ENCODE results near the gene ATG5.

Gene ATG5

GRCh38 chr6:106167096-106167814, 158.3 kb downstream of the ATG5 start:
- Histone ChIP-seq H3K4me1 (peaks cover 8% of the 10 kb centered on the region; the same call in 1 of the 2 replicates), H3K9me3 (no peaks in the 10 kb centered on the region), H3K36me3 (replicated peaks) (no peaks in the 10 kb centered on the region), H3K27me3 (ENCODE audit: low read depth) (no peaks in the 10 kb centered on the region), H3K4me3 (no peak overlapping the region)
- DNase-seq (ENCODE audit: low spot score in 2 of 2): peak in 1 of 2 experiments; percentile 28
- in situ Hi-C loops (cut with MboI; ENCODE audit: low sequenced_read_pairs): no loop called here

GRCh38 chr6:106165885-106166485, 159.6 kb downstream of the ATG5 start:
- H3K4me3 ChIP-seq: no peak overlapping the region

GRCh38 chr6:106163966-106164877, 161.3 kb downstream of the ATG5 start:
- H3K4me3 ChIP-seq: no peak overlapping the region
- in situ Hi-C loops (cut with MboI; ENCODE audit: low sequenced_read_pairs): no loop called here
- no peaks in the 10 kb centered on the region for H3K9me3 ChIP-seq
- H3K36me3 ChIP-seq (replicated peaks): no peaks in the 10 kb centered on the region
- no peaks in the 10 kb centered on the region for H3K27me3 ChIP-seq (ENCODE audit: low read depth)
- peaks cover 6% of the 10 kb centered on the region; the same call in 1 of the 2 replicates for H3K4me1 ChIP-seq
- no peak for DNase-seq (ENCODE audit: low spot score in 2 of 2)

More at GRCh38 chr6:106165885-106166485, 159.6 kb downstream of the ATG5 start:
- no peaks in the 10 kb centered on the region for H3K9me3 ChIP-seq
- no peaks in the 10 kb centered on the region for H3K27me3 ChIP-seq (ENCODE audit: low read depth)
- DNase-seq (ENCODE audit: low spot score in 2 of 2): no peak
- peaks cover 8% of the 10 kb centered on the region; the same call in 1 of the 2 replicates for H3K4me1 ChIP-seq
- in situ Hi-C loops (cut with MboI; ENCODE audit: low sequenced_read_pairs): no loop called here
- H3K36me3 ChIP-seq (replicated peaks): no peaks in the 10 kb centered on the region

- Histone ChIP-seq H3K27me3 (ENCODE audit: low read depth) (no peaks in the 10 kb centered on the region), H3K36me3 (replicated peaks) (no peaks in the 10 kb centered on the region), H3K9me3 (no peaks in the 10 kb centered on the region), H3K4me1 (peaks cover 6% of the 10 kb centered on the region; the same call in 1 of the 2 replicates), H3K4me3 (no peak overlapping the region)
- in situ Hi-C loops (cut with MboI; ENCODE audit: low sequenced_read_pairs): no loop called here
- DNase-seq (ENCODE audit: low spot score in 2 of 2): no peak
These were observed 162.1 kb downstream of the ATG5 start for GRCh38 chr6:106163446-106163965.

GRCh38 chr6:106162921-106163320, 162.6 kb downstream of the ATG5 start:
- Histone ChIP-seq H3K4me3 (no peak overlapping the region), H3K36me3 (replicated peaks) (no peaks in the 10 kb centered on the region), H3K9me3 (no peaks in the 10 kb centered on the region), H3K27me3 (ENCODE audit: low read depth) (no peaks in the 10 kb centered on the region), H3K4me1 (peaks cover 6% of the 10 kb centered on the region; the same call in 1 of the 2 replicates)
- no peak for DNase-seq (ENCODE audit: low spot score in 2 of 2)
- in situ Hi-C loops (cut with MboI; ENCODE audit: low sequenced_read_pairs): no loop called here

GRCh38 chr6:106161893-106162292, 163.7 kb downstream of the ATG5 start:
- Histone ChIP-seq H3K4me1 (peaks cover 6% of the 10 kb centered on the region; the same call in 1 of the 2 replicates), H3K9me3 (no peaks in the 10 kb centered on the region)

GRCh38 chr6:106161311-106161874, 164.2 kb downstream of the ATG5 start:
- no peaks in the 10 kb centered on the region for H3K27me3 ChIP-seq (ENCODE audit: low read depth)
- H3K4me1 ChIP-seq: peaks cover 2% of the 10 kb centered on the region; the same call in 1 of the 2 replicates
- H3K9me3 ChIP-seq: no peaks in the 10 kb centered on the region
- DNase-seq (ENCODE audit: low spot score in 2 of 2): no peak
- in situ Hi-C loops (cut with MboI; ENCODE audit: low sequenced_read_pairs): no loop called here
- H3K36me3 ChIP-seq (replicated peaks): no peaks in the 10 kb centered on the region
- H3K4me3 ChIP-seq: no peak overlapping the region

More at GRCh38 chr6:106161893-106162292, 163.7 kb downstream of the ATG5 start:
- Histone ChIP-seq H3K4me3 (no peak overlapping the region), H3K36me3 (replicated peaks) (no peaks in the 10 kb centered on the region), H3K27me3 (ENCODE audit: low read depth) (no peaks in the 10 kb centered on the region)
- in situ Hi-C loops (cut with MboI; ENCODE audit: low sequenced_read_pairs): no loop called here
- no peak for DNase-seq (ENCODE audit: low spot score in 2 of 2)

GRCh38 chr6:106160189-106160588, 165.4 kb downstream of the ATG5 start:
- Histone ChIP-seq H3K9me3 (no peaks in the 10 kb centered on the region), H3K4me3 (no peak overlapping the region), H3K36me3 (replicated peaks) (no peaks in the 10 kb centered on the region), H3K4me1 (no peaks in the 10 kb centered on the region), H3K27me3 (ENCODE audit: low read depth) (no peaks in the 10 kb centered on the region)
- in situ Hi-C loops (cut with MboI; ENCODE audit: low sequenced_read_pairs): no loop called here
- DNase-seq (ENCODE audit: low spot score in 2 of 2): no peak

- in situ Hi-C loops (cut with MboI; ENCODE audit: low sequenced_read_pairs): no loop called here
- Histone ChIP-seq H3K27me3 (ENCODE audit: low read depth) (no peaks in the 10 kb centered on the region), H3K4me1 (no peaks in the 10 kb centered on the region), H3K9me3 (no peaks in the 10 kb centered on the region), H3K36me3 (replicated peaks) (no peaks in the 10 kb centered on the region), H3K4me3 (no peak overlapping the region)
- no peak for DNase-seq (ENCODE audit: low spot score in 2 of 2)
These were observed 166.0 kb downstream of the ATG5 start for GRCh38 chr6:106159531-106159940.

- DNase-seq (ENCODE audit: low spot score in 2 of 2): no peak
- Histone ChIP-seq H3K4me1 (no peaks in the 10 kb centered on the region), H3K9me3 (no peaks in the 10 kb centered on the region), H3K27me3 (ENCODE audit: low read depth) (no peaks in the 10 kb centered on the region), H3K4me3 (no peak overlapping the region), H3K36me3 (replicated peaks) (no peaks in the 10 kb centered on the region)
- in situ Hi-C loops (cut with MboI; ENCODE audit: low sequenced_read_pairs): no loop called here
These were observed 166.7 kb downstream of the ATG5 start for GRCh38 chr6:106158816-106159215.

GRCh38 chr6:106156863-106157262, 168.7 kb downstream of the ATG5 start:
- Histone ChIP-seq H3K4me3 (no peak overlapping the region), H3K9me3 (no peaks in the 10 kb centered on the region), H3K36me3 (replicated peaks) (no peaks in the 10 kb centered on the region), H3K27me3 (ENCODE audit: low read depth) (no peaks in the 10 kb centered on the region), H3K4me1 (no peaks in the 10 kb centered on the region)
- in situ Hi-C loops (cut with MboI; ENCODE audit: low sequenced_read_pairs): no loop called here
- no peak for DNase-seq (ENCODE audit: low spot score in 2 of 2)

- Histone ChIP-seq H3K4me1 (no peaks in the 10 kb centered on the region), H3K9me3 (no peaks in the 10 kb centered on the region), H3K4me3 (no peak overlapping the region), H3K27me3 (ENCODE audit: low read depth) (no peaks in the 10 kb centered on the region), H3K36me3 (replicated peaks) (no peaks in the 10 kb centered on the region)
- in situ Hi-C loops (cut with MboI; ENCODE audit: low sequenced_read_pairs): no loop called here
- no peak for DNase-seq (ENCODE audit: low spot score in 2 of 2)
These were observed 169.1 kb downstream of the ATG5 start for GRCh38 chr6:106156413-106156812.

GRCh38 chr6:106155219-106155830, 170.2 kb downstream of the ATG5 start:
- H3K4me3 ChIP-seq: no peak overlapping the region
- DNase-seq (ENCODE audit: low spot score in 2 of 2): no peak
- H3K36me3 ChIP-seq (replicated peaks): no peaks in the 10 kb centered on the region
- H3K27me3 ChIP-seq (ENCODE audit: low read depth): no peaks in the 10 kb centered on the region
- in situ Hi-C loops (cut with MboI; ENCODE audit: low sequenced_read_pairs): no loop called here
- no peaks in the 10 kb centered on the region for H3K4me1 ChIP-seq
- H3K9me3 ChIP-seq: no peaks in the 10 kb centered on the region

Measured in HAP-1 (cell line).